NCI-H1092 treated with DMSO at 0.1 percent for 48 hours (cell line): ENCODE results near the gene ATF7.
"Not testable (repeated sequence)": the region's sequence is repeated elsewhere in the genome, so short reads cannot be mapped to it uniquely, and the experiment has no call there.

Experiments
- DNase-seq: peaks from one replicate; lab custom pipeline; 2025; lab: John Stamatoyannopoulos, UW

Gene ATF7

DNA sequence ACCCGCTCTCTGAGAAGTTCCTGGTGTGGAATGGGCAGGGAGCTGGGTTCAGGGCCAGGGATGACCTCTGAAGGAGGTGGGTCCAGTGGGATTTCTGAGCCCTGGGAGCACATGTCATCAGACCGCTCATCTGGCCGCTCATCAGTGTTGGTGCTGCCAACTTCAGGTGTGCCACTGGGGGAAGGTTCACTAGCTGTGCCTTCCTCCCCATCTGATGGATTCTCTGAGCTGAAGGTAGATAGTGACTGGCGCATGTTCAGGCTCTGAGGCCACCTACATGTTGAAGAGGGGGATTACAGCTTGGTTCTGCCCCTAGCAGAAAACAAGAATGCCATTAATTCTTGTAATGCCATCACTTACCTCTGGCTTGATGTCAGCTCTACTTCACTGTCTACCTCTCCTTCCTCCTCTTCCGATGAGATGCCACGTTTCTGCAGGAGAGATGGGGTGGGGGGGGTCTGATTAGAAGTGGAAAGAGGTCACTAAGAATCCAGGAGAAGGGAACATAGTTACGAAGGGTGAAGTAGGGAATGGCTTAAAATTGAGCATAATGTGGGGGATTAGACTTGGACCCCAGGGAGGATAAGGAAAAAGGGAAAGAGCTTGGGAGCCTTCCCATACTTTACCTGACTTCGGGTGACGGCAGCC lies 144.1 kb downstream of the ATF7 start:
- no peak for DNase-seq

GRCh38 chr12:53481458-53481857 lies 144.7 kb downstream of the ATF7 start:
- DNase-seq: not testable (repeated sequence)

GRCh38 chr12:53480491-53481442 lies 145.4 kb downstream of the ATF7 start:
- DNase-seq: no peak

DNA sequence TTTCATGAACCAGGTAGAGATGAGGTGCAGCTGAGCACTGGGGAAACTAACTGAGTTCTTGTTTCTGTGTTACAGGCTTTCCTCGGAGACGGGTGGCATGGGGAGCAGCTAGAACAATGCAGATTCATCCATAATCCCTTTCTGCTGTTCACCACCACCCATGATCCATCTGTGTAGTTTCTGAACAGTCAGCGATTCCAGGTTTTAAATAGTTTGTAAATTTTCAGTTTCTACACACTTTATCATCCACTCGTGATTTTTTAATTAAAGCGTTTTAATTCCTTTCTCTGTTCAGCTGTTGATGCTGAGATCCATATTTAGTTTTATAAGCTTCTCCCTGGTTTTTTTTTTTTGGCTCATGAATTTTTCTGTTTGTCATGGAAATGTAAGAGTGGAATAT lies 146.9 kb downstream of the ATF7 start:
- DNase-seq: no peak

DNA sequence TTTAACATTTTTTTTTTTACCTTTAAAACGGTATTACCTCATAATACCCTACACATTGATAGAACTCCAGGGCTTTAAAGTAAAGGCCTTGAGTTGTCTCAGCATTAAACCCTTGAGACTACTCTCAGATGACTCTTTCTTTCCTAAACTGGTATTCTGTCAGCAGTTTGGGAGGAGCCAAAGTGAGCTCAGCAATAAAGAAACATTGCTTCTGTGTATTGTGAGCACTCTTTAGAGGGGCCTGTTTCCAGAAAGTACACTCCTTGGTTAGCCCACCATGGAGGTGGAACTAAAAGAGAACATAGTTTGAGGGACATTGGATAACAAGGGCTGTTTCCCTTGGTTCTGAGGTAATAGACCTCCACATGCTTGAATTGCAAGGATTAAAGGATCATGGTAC lies 147.3 kb downstream of the ATF7 start:
- no peak for DNase-seq

GRCh38 chr12:53476769-53477209 lies 149.4 kb downstream of the ATF7 start:
- DNase-seq: no peak

DNA sequence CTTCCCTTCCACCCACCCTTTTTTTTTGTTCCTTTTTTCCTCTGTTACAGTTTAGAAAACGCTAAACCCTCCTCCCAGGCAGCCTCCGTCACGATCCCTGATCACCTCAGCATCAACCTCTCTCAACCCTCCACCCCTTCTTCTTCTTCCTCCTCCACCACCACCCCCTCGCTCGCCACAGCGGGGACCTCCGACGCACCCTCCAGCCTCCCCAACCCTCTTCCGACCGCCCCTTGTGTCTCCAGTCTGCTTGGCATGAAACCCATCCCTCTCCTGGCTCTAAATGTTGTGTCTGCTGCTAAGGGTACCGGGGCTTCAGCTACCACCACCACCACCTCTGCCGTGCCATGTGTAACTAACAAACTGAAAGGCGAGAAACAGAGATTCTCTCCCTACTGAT lies 151.4 kb downstream of the ATF7 start:
- no peak for DNase-seq

GRCh38 chr12:53474077-53474476 lies 152.1 kb downstream of the ATF7 start:
- DNase-seq: no peak

- DNase-seq: no peak
Measured at GRCh38 chr12:53472056-53472582, 154.1 kb downstream of the ATF7 start.

GRCh38 chr12:53468282-53468681 lies 157.9 kb downstream of the ATF7 start:
- DNase-seq: no peak

DNA sequence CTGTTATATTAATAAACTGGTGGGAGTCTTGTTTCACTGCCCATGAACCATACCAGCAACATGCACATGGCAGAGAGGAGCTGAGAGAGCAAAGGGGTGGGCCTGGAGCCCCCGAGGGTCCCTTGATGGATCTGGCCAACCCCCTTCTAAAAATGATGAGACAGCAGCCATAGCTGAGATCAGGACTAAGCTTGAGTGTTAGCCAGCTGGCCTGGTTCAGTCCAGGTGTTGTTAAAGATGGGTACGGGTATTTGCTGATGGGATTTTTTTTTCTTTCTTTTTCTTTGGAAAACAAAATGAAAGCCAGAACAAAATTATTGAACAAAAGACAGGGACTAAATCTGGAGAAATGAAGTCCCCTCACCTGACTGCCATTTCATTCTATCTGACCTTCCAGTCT lies 158.3 kb downstream of the ATF7 start:
- DNase-seq: no peak

DNA sequence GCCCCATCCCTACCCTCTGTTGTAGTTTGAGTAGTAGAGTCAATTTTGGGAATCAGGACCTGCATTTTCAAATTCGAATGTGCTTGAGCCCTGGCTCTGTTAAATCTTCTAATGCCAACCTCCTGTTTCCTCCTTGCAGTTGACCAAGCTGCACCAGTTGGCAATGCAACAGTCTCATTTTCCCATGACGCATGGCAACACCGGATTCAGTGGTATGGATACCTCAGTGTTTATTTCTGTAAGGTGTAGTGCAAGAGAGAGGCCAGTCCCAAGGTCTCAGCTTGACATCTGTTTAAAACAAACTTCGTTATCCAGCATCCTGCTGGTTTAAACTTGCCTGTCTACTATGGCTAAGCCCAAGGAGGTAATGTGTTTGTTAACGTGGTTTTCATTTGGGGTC lies 159.1 kb downstream of the ATF7 start:
- no peak for DNase-seq

- no peak for DNase-seq
Measured at GRCh38 chr12:53466640-53467039, 159.5 kb downstream of the ATF7 start.

GRCh38 chr12:53465679-53466078 lies 160.5 kb downstream of the ATF7 start:
- DNase-seq: no peak

DNA sequence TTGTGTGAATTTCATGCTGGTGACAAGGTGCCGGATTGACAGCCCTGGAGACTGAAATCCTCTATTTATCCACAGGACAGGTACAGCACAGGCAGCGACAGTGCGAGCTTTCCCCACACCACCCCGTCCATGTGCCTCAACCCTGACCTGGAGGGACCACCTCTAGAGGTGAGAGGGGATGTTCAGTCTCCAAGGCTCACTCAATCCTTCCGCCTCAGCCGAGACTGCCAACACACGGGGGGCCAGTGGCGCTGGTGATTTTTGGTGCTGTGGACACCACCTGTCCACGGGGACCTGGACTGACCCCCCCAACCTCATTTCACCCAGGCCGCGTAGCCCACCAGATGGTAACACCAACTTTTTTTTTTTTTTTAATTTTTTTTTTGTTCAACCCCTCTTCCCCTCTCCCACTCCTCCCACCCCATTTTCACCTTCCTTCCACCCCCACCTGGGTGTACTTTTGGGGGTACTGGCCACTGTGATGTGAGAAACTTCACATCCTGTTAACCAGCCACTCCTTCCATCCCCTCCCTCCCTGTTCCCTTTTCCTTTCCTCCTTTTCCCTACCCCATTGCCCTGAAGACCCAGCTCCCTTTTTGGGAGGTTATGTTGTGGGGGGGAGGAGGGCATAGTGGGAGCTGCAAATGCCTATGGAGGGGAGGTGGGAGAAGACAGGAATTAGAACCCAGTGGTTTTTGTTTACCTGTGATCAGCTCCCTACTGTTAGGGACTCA lies 161.3 kb downstream of the ATF7 start:
- DNase-seq: no peak

GRCh38 chr12:53463802-53464560 lies 162.2 kb downstream of the ATF7 start:
- DNase-seq: no peak

- DNase-seq: no peak
Measured at GRCh38 chr12:53462935-53463334, 163.2 kb downstream of the ATF7 start.

GRCh38 chr12:53461591-53461990 lies 164.6 kb downstream of the ATF7 start:
- DNase-seq: no peak

- DNase-seq: no peak
Measured at GRCh38 chr12:53461059-53461458, 165.1 kb downstream of the ATF7 start.

DNA sequence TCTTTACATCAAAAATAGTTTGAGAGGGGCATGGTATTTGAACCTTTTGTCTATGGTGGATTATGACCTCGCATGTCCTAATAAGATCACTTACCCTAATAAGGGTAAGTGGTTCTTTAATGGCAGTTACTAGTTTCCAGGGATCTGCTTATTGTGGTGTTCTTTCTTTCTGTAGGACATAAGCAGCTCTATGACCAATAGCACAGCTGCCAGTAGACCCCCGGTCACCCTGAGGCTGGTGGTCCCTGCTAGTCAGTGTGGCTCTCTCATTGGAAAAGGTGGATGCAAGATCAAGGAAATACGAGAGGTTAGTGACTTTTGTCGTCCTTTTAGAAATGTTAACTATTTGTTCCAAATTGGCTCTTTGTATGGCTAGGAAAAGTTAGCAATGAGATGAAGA lies 167.1 kb downstream of the ATF7 start:
- DNase-seq: no peak
